ENCODE results near the gene CCDC198. TPM values are rescaled to one million over a fixed set of nuclear protein-coding genes. Genes with fewer than 3 reads are reported as not detected.

The CCDC198 gene
- total and polyA plus RNA-seq, 2 donors (not counting 1 experiment from before 2014, with no cell fraction given), result not detected

GRCh38 chr14:57487771-57488170 is 5.9 kb downstream of the CCDC198 start:
- Mint-ChIP-seq H3K4me1 (no peaks in the 10 kb centered on the region), H3K9me3 (ENCODE audit: insufficient read depth) (no peaks in the 10 kb centered on the region), H3K27me3 (peaks cover 17% of the 10 kb centered on the region), H3K27ac (no peak overlapping the region), H3K4me3 (no peak overlapping the region)
- Histone ChIP-seq H3K4me1 (ENCODE audit: control insufficient read depth in 2 of 2, insufficient read depth in 2 of 2, low read length in 2 of 2) (peaks cover 17 to 19% of the 10 kb centered on the region in 2 donors), H3K79me2 (ENCODE audit: control insufficient read depth, insufficient read depth, low read length) (no peaks in the 10 kb centered on the region), H3K4me2 (replicated peaks; ENCODE audit: low read depth, low read length, poor library complexity, severe bottlenecking) (no peak overlapping the region), H3K9ac (ENCODE audit: low read length) (no peak overlapping the region), H3K9me3 (ENCODE audit: control extremely low read depth in 1 of 3, control insufficient read depth in 2 of 3, insufficient read depth in 1 of 3, low read length in 2 of 3) (no peaks in the 10 kb centered on the region), H3K27ac (ENCODE audit: low read length in 2 of 2) (no peak overlapping the region), H4K20me1 (ENCODE audit: control insufficient read depth, insufficient read depth, low read length, poor library complexity, severe bottlenecking) (no peaks in the 10 kb centered on the region), H2AFZ (ENCODE audit: insufficient read depth, low read depth, low read length, poor library complexity, severe bottlenecking) (no peak overlapping the region), H3K4me3 (ENCODE audit: control extremely low read depth in 1 of 5, extremely low read depth in 1 of 5, insufficient read depth in 1 of 5, low read depth in 2 of 5, low read length in 4 of 5) (no peak overlapping the region), H3K27me3 (replicated peaks in 1 of 4; ENCODE audit: control extremely low read depth in 1 of 4, control insufficient read depth in 3 of 4, insufficient read depth in 4 of 4, low read length in 3 of 4) (peaks cover 0 to 3% (median 0%) of the 10 kb centered on the region in 4 experiments), H3K36me3 (replicated peaks in 1 of 2; ENCODE audit: control extremely low read depth in 1 of 2, control insufficient read depth in 1 of 2, extremely low read depth in 1 of 2, insufficient read depth in 2 of 2, low read length in 1 of 2) (no peaks in the 10 kb centered on the region)
- intact Hi-C loops (cut with micrococcal nuclease), result no loop called here
- no peak for TF ChIP-seq EZH2 (IDR thresholded peaks at IDR 0.05; ENCODE audit: borderline replicate concordance, insufficient read depth, low read depth, low read length, poor library complexity, severe bottlenecking)
- TF ChIP-seq, protein P1, sequence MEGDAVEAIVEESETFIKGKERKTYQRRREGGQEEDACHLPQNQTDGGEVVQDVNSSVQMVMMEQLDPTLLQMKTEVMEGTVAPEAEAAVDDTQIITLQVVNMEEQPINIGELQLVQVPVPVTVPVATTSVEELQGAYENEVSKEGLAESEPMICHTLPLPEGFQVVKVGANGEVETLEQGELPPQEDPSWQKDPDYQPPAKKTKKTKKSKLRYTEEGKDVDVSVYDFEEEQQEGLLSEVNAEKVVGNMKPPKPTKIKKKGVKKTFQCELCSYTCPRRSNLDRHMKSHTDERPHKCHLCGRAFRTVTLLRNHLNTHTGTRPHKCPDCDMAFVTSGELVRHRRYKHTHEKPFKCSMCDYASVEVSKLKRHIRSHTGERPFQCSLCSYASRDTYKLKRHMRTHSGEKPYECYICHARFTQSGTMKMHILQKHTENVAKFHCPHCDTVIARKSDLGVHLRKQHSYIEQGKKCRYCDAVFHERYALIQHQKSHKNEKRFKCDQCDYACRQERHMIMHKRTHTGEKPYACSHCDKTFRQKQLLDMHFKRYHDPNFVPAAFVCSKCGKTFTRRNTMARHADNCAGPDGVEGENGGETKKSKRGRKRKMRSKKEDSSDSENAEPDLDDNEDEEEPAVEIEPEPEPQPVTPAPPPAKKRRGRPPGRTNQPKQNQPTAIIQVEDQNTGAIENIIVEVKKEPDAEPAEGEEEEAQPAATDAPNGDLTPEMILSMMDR (IDR thresholded peaks at IDR 0.05), result no peak
- WGBS (ENCODE audit: insufficient coverage), result 100% methylated on average over 1 of the region's 1 CpG
- POLR2A ChIA-PET, result no interaction called here
- DNase-seq, result no peak
- CTCF ChIA-PET, result interaction anchor here (0.5 to 1.1 kb wide), 2 partner anchors 12 to 834 kb away, joined by 3 to 4 read pairs; no protein-coding TSS in a partner anchor
- no peak for ATAC-seq (ENCODE audit: low read depth)

DNA sequence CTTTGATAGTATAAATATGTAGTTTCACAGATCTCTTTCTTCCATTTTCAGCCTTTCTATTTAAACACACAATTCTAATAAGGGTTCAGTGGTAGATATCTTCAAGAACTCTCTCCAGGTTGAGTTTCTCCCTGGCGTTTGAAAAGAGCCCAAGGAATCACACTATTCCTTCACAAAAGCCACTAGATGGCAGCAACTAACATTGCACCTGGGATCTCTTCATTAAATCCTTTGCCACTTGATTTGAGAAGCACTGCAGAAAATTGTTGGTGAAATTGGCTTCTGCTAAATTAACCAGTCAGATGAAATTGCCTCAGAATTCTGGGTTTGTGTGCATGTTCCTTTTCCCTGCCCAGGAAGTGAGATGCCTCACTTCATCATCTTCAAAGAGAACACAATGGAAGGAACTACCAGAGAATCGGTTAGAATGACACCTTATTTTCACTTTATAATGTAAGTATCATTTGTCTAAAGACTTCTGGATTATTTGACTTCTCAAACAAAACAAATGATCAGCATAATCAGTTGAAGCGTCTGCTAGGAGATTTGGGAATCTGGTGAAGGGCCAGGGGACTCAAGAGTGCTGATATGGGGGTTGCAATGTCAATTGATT is 6.8 kb downstream of the CCDC198 start:
- H3K27ac Mint-ChIP-seq, result no peak overlapping the region
- H3K9me3 Mint-ChIP-seq (ENCODE audit: insufficient read depth), result no peaks in the 10 kb centered on the region
- no peak overlapping the region for H3K4me3 Mint-ChIP-seq
- Histone ChIP-seq H3K4me1 (ENCODE audit: control insufficient read depth in 2 of 2, insufficient read depth in 2 of 2, low read length in 2 of 2) (peaks cover 17 to 19% of the 10 kb centered on the region in 2 donors), H3K9me3 (ENCODE audit: control extremely low read depth in 1 of 3, control insufficient read depth in 2 of 3, insufficient read depth in 1 of 3, low read length in 2 of 3) (no peaks in the 10 kb centered on the region), H3K79me2 (ENCODE audit: control insufficient read depth, insufficient read depth, low read length) (no peaks in the 10 kb centered on the region), H3K27me3 (replicated peaks in 1 of 4; ENCODE audit: control extremely low read depth in 1 of 4, control insufficient read depth in 3 of 4, insufficient read depth in 4 of 4, low read length in 3 of 4) (peaks cover 0 to 3% (median 0%) of the 10 kb centered on the region in 4 experiments), H4K20me1 (ENCODE audit: control insufficient read depth, insufficient read depth, low read length, poor library complexity, severe bottlenecking) (no peaks in the 10 kb centered on the region), H3K4me2 (replicated peaks; ENCODE audit: low read depth, low read length, poor library complexity, severe bottlenecking) (no peak overlapping the region), H2AFZ (ENCODE audit: insufficient read depth, low read depth, low read length, poor library complexity, severe bottlenecking) (no peak overlapping the region), H3K4me3 (ENCODE audit: control extremely low read depth in 1 of 5, extremely low read depth in 1 of 5, insufficient read depth in 1 of 5, low read depth in 2 of 5, low read length in 4 of 5) (no peak overlapping the region), H3K9ac (ENCODE audit: low read length) (no peak overlapping the region), H3K27ac (ENCODE audit: low read length in 2 of 2) (no peak overlapping the region), H3K36me3 (replicated peaks in 1 of 2; ENCODE audit: control extremely low read depth in 1 of 2, control insufficient read depth in 1 of 2, extremely low read depth in 1 of 2, insufficient read depth in 2 of 2, low read length in 1 of 2) (no peaks in the 10 kb centered on the region)
- H3K27me3 Mint-ChIP-seq, result peaks cover 17% of the 10 kb centered on the region
- CTCF ChIA-PET, result no interaction called here
- no peak for ATAC-seq (ENCODE audit: low read depth)
- intact Hi-C loops (cut with micrococcal nuclease), result no loop called here
- no peaks in the 10 kb centered on the region for H3K4me1 Mint-ChIP-seq
- POLR2A ChIA-PET, result no interaction called here
- DNase-seq, result peak; percentile 14
- 33% methylated on average over 1 of the region's 3 CpGs for WGBS (ENCODE audit: insufficient coverage)
- no peak for TF ChIP-seq EZH2 (IDR thresholded peaks at IDR 0.05; ENCODE audit: borderline replicate concordance, insufficient read depth, low read depth, low read length, poor library complexity, severe bottlenecking)
- TF ChIP-seq, protein P1 (IDR thresholded peaks at IDR 0.05), result no peak

Data from B cell (primary cell).